Suprapubic skin (tissue), 4 donors: Measurements from ENCODE around the gene TTC19. TPM values are rescaled to one million over a fixed set of nuclear protein-coding genes. Genes with fewer than 3 reads are reported as not detected.
"Not testable (repeated sequence)": the region's sequence is repeated elsewhere in the genome, so short reads cannot be mapped to it uniquely, and the experiment has no call there.

Experiments
- DNase-seq, 2 donors: peaks; one replicate each; pipeline ENCODE4 v3.0.0-alpha.2; 2019; ENCODE audit warnings: low spot score in 2 of 2
- H3K27ac ChIP-seq: fragments of 200-600 bp; sonication (generic); one replicate; pipeline ENCODE4 v1.5.1; 2019
- H3K27me3 ChIP-seq: fragments of 200-600 bp; sonication (generic); one replicate; pipeline ENCODE4 v1.5.1; 2019
- H3K36me3 ChIP-seq: fragments of 200-600 bp; sonication (generic); one replicate; pipeline ENCODE4 v1.5.1; 2019
- H3K4me1 ChIP-seq: fragments of 200-600 bp; sonication (generic); one replicate; pipeline ENCODE4 v1.5.1; 2019
- H3K4me3 ChIP-seq: fragments of 200-600 bp; sonication (generic); one replicate; pipeline ENCODE4 v1.5.1; 2019; ENCODE audit warnings: mild to moderate bottlenecking
- H3K9me3 ChIP-seq: fragments of 200-600 bp; sonication (generic); one replicate; pipeline ENCODE4 v1.5.1; 2019
- CTCF ChIP-seq, 2 donors: fragments of 200-600 bp in 1 of 2; fragments of 450-650 bp in 1 of 2; sonication (generic) in 1 of 2; IDR thresholded peaks; one replicate each; pipeline ENCODE4 v1.5.1; 2016 to 2019; ENCODE audit warnings: antibody characterized with exemption in 2 of 2, mild to moderate bottlenecking in 1 of 2, moderate library complexity in 1 of 2
- EP300 ChIP-seq: sonication (generic); formaldehyde crosslinking; IDR thresholded peaks from one replicate; pipeline ENCODE4 v1.6.1; 2017; ENCODE audit warnings: antibody characterized with exemption
- POLR2A ChIP-seq, 2 donors: fragments of 450-650 bp; IDR thresholded peaks; one replicate each; pipeline ENCODE4 v1.6.1; 2017; ENCODE audit warnings: antibody characterized with exemption in 2 of 2, mild to moderate bottlenecking in 2 of 2, moderate library complexity in 2 of 2
- POLR2AphosphoS5 ChIP-seq, 3 donors: sonication (generic); formaldehyde crosslinking; IDR thresholded peaks; one replicate each; pipeline ENCODE4 v1.6.1; 2017; ENCODE audit warnings: antibody characterized with exemption in 3 of 3
- WGBS: methylation state at CpG from one replicate; pipeline ENCODE4 v1.1.5; 2018; 5-methylcytosine and 5-hydroxymethylcytosine counted together
- total RNA-seq, 4 donors: library from RNA; depleted of rRNA; stranded (reverse); fragments of >200 nt; gene quantifications; one replicate each; pipeline ENCODE4 v1.1.0, GENCODE V29; 2016

TTC19 gene
- total RNA-seq, 4 donors from 2014 or later = 42.6 to 72.6 (median 48.7) TPM

DNA sequence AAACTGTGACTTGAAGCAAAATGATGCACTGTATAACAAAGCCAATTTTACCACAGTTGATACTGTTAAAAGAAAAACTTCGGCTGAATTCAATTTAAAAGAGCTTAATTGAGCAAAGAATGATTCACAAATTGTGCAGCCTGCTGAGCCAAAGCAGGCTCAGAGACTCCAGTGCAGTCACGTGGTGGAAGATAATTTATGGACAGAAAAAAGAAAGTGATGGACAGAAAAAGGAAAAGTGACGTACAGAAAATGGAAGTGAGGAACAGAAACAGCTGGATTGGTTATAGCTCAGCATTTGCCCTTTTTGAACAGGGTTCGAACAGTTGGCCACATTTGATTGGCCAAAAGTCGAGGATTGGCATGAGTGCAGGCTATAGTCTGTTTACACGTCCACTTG is 25.8 kb upstream of the TTC19 start:
- WGBS = 62% methylated on average over 6 of the region's 6 CpGs
- Histone ChIP-seq H3K4me1 (no peaks in the 10 kb centered on the region), H3K27ac (no peak overlapping the region), H3K4me3 (no peak overlapping the region), H3K27me3 (no peaks in the 10 kb centered on the region), H3K36me3 (peaks cover 30% of the 10 kb centered on the region), H3K9me3 (no peaks in the 10 kb centered on the region)
- DNase-seq = no peak
- no peak for TF ChIP-seq EP300
- no peak for TF ChIP-seq POLR2A (IDR thresholded peaks at IDR 0.05)
- no peak for TF ChIP-seq POLR2AphosphoS5 (IDR thresholded peaks at IDR 0.05)
- TF ChIP-seq CTCF (IDR thresholded peaks at IDR 0.05) = no peak

DNA sequence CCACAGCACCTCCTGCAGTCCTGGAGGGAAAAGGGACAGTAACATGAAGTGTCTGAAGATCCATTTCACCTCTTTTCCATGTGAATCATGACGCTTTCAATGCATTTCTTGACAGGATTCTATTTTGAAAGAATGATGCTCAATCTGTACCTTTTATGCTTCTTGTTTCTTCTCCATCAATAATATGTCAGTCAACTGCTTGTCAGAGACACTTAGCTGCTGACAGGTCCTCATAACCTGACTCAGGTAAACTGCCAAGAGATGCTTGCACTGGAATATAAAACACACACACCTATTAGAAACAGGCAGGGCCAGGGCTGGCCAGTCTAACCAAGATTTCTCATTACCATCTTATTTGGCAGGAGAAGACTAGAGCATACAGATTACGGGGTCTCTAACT is 21.7 kb upstream of the TTC19 start:
- DNase-seq = no peak
- TF ChIP-seq POLR2A (IDR thresholded peaks at IDR 0.05) (no peak), POLR2AphosphoS5 (IDR thresholded peaks at IDR 0.05) (no peak), EP300 (no peak)
- 98% methylated on average over 2 of the region's 2 CpGs for WGBS
- Histone ChIP-seq H3K27ac (no peak overlapping the region), H3K4me1 (no peaks in the 10 kb centered on the region), H3K27me3 (no peaks in the 10 kb centered on the region), H3K9me3 (no peaks in the 10 kb centered on the region), H3K4me3 (no peak overlapping the region), H3K36me3 (peaks cover 58% of the 10 kb centered on the region)

- H3K4me1 ChIP-seq = no peaks in the 10 kb centered on the region
- no peaks in the 10 kb centered on the region for H3K9me3 ChIP-seq
- DNase-seq = no peak
- no peaks in the 10 kb centered on the region for H3K27me3 ChIP-seq
- no peak overlapping the region for H3K4me3 ChIP-seq
- WGBS = 54% methylated on average over 1 of the region's 1 CpG
- no peak overlapping the region for H3K27ac ChIP-seq
- TF ChIP-seq POLR2A (IDR thresholded peaks at IDR 0.05) (no peak), EP300 (no peak), POLR2AphosphoS5 (IDR thresholded peaks at IDR 0.05) (no peak), CTCF (IDR thresholded peaks at IDR 0.05) (no peak)
- peaks cover 62% of the 10 kb centered on the region for H3K36me3 ChIP-seq
These were observed 21.0 kb upstream of the TTC19 start for GRCh38 chr17:15978606-15979005.

GRCh38 chr17:15979013-15979412 is 20.6 kb upstream of the TTC19 start:
- WGBS = 100% methylated on average over 2 of the region's 4 CpGs
- DNase-seq, H3K27me3 ChIP-seq, H3K27ac ChIP-seq, H3K4me3 ChIP-seq, H3K9me3 ChIP-seq, H3K4me1 ChIP-seq: not testable (repeated sequence)
- H3K36me3 ChIP-seq = peaks cover 66% of the 10 kb centered on the region

- H3K27me3 ChIP-seq = no peaks in the 10 kb centered on the region
- no peak for TF ChIP-seq POLR2AphosphoS5 (IDR thresholded peaks at IDR 0.05)
- TF ChIP-seq CTCF (IDR thresholded peaks at IDR 0.05) = no peak
- H3K4me3 ChIP-seq = no peak overlapping the region
- H3K9me3 ChIP-seq = no peaks in the 10 kb centered on the region
- H3K4me1 ChIP-seq = no peaks in the 10 kb centered on the region
- WGBS = 45% methylated on average over 2 of the region's 2 CpGs
- no peak overlapping the region for H3K27ac ChIP-seq
- DNase-seq = no peak
- H3K36me3 ChIP-seq = peaks cover 73% of the 10 kb centered on the region
These were observed 18.4 kb upstream of the TTC19 start for GRCh38 chr17:15981208-15981607.

GRCh38 chr17:15981646-15982580 is 17.7 kb upstream of the TTC19 start:
- no peak overlapping the region for H3K27ac ChIP-seq
- peaks cover 74% of the 10 kb centered on the region for H3K36me3 ChIP-seq
- H3K4me3 ChIP-seq = no peak overlapping the region
- no peak for DNase-seq
- 87% methylated on average over 5 of the region's 5 CpGs for WGBS
- TF ChIP-seq EP300 = no peak
- TF ChIP-seq POLR2A (IDR thresholded peaks at IDR 0.05) = no peak
- TF ChIP-seq POLR2AphosphoS5 (IDR thresholded peaks at IDR 0.05) = no peak
- TF ChIP-seq CTCF (IDR thresholded peaks at IDR 0.05) = no peak
- H3K9me3 ChIP-seq = no peaks in the 10 kb centered on the region
- H3K27me3 ChIP-seq = no peaks in the 10 kb centered on the region
- H3K4me1 ChIP-seq = no peaks in the 10 kb centered on the region
